HepG2 (cell line): ENCODE data around the gene MCEE. TPM values are rescaled to one million over a fixed set of nuclear protein-coding genes. Genes with fewer than 3 reads are reported as not detected.

Experiments used
- ATAC-seq: fragments of 200-7000 bp; cut with Tn5 transposase; 3 replicates; pipeline ENCODE4 v1.9.1; 2020; ENCODE audit warnings: mild to moderate bottlenecking, moderate library complexity
- BruUV-seq: library from RNA; stranded (reverse); fragments of 400-500 nt; replicated peaks from 2 replicates; lab custom pipeline; 2021; lab: Mats Ljungman, UMichigan
- CTCF ChIA-PET: fragments of 300-600 bp; formaldehyde crosslinking; extraction: SDS; loops from one replicate; lab custom pipeline; 2021; ENCODE audit warnings: low total read pairs, inconsistent platforms, low intra/inter-chr PET ratio; lab: Yijun Ruan, JAX
- POLR2A ChIA-PET: fragments of 350-600 bp; sonication (Branson Sonifier 250); formaldehyde crosslinking; loops from one replicate; lab custom pipeline; 2020; ENCODE audit warnings: antibody characterized with exemption, inconsistent platforms; lab: Yijun Ruan, JAX
- DNase-seq: peaks from one replicate; pipeline ENCODE4 v3.0.0-alpha.2; 2015; ENCODE audit warnings: low spot score
- FAIRE-seq: peaks from 3 replicates; lab custom pipeline; 2011; peaks lifted over from hg19 to GRCh38; lab: Jason Lieb, UNC
- H2AFZ ChIP-seq: one replicate; pipeline ENCODE4 v1.6.1; 2011; ENCODE audit warnings: low read length, inconsistent platforms
- H3K27ac ChIP-seq: fragments of 300-600 bp; 3 replicates; pipeline ENCODE4 v1.8.0; 2011; ENCODE audit warnings: mixed run types, mild to moderate bottlenecking, mixed read lengths, low read length, inconsistent platforms; ENCODE audit not compliant: insufficient read depth; ENCODE audit errors: extremely low read length
- H3K27me3 ChIP-seq, 2 experiments: fragments of 200-600 bp in 1 of 2; 2 replicates in 1 of 2; 3 replicates in 1 of 2; pipeline versions ENCODE4 v1.6.0 to v1.8.0; 2011; ENCODE audit warnings: low read length in 2 of 2, mild to moderate bottlenecking in 2 of 2, moderate library complexity in 2 of 2, inconsistent platforms in 1 of 2; ENCODE audit not compliant: insufficient read depth in 2 of 2, control insufficient read depth in 1 of 2
- H3K36me3 ChIP-seq, 2 experiments: fragments of 200-600 bp in 1 of 2; replicated peaks in 1 of 2; 2 replicates in 1 of 2; 3 replicates in 1 of 2; pipeline versions ENCODE4 v1.5.1 to v1.8.0; 2011; ENCODE audit warnings: low read length in 2 of 2, inconsistent platforms in 1 of 2; ENCODE audit not compliant: insufficient read depth in 2 of 2, control insufficient read depth in 1 of 2
- H3K4me1 ChIP-seq: 2 replicates; pipeline ENCODE4 v1.5.1; 2012; ENCODE audit warnings: low read length, inconsistent platforms; ENCODE audit not compliant: insufficient read depth
- H3K4me2 ChIP-seq: 2 replicates; pipeline ENCODE4 v1.6.0; 2011; ENCODE audit warnings: low read depth, low read length, inconsistent platforms
- H3K4me3 ChIP-seq, 3 experiments: fragments of 200-600 bp in 1 of 3; sonication (generic), shearing (Covaris generic) in 1 of 3; replicated peaks in 1 of 3; 2 replicates each; pipeline ENCODE4 v1.5.1; 2011 to 2016; ENCODE audit warnings: low read length in 3 of 3, inconsistent platforms in 2 of 3, low read depth in 2 of 3, mild to moderate bottlenecking in 2 of 3, control low read depth in 1 of 3, mixed read lengths in 1 of 3; ENCODE audit not compliant: insufficient read depth in 1 of 3
- H3K79me2 ChIP-seq: one replicate; pipeline ENCODE4 v1.6.1; 2011; ENCODE audit warnings: low read length, inconsistent platforms; ENCODE audit not compliant: insufficient read depth
- H3K9ac ChIP-seq: 2 replicates; pipeline ENCODE4 v1.6.0; 2011; ENCODE audit warnings: mild to moderate bottlenecking, low read depth, low read length, inconsistent platforms; ENCODE audit not compliant: insufficient read depth
- H3K9me3 ChIP-seq: 2 replicates; pipeline ENCODE4 v1.5.1; 2012; ENCODE audit warnings: mild to moderate bottlenecking, low read length
- H4K20me1 ChIP-seq: 2 replicates; pipeline ENCODE4 v1.6.0; 2011; ENCODE audit warnings: inconsistent platforms, mild to moderate bottlenecking, low read length, moderate library complexity; ENCODE audit not compliant: insufficient read depth
- CSRNP2 ChIP-seq: sonication (generic); formaldehyde crosslinking; conservative IDR thresholded peaks from 2 replicates; pipeline ENCODE4 v1.8.0; 2022; ENCODE audit warnings: low read depth, missing genetic modification reagents
- SOX13 ChIP-seq, 3 experiments: fragments of 450-650 bp in 1 of 3; sonication (generic) in 1 of 3; formaldehyde crosslinking in 1 of 3; IDR thresholded peaks in 2 of 3; conservative IDR thresholded peaks in 1 of 3; 2 replicates each; pipeline versions ENCODE4 v1.5.0 to v1.6.1; 2016 to 2020; ENCODE audit warnings: antibody characterized with exemption in 1 of 3, mild to moderate bottlenecking in 1 of 3, missing compliant biosample characterization in 1 of 3, missing genetic modification reagents in 1 of 3, moderate library complexity in 1 of 3
- SOX5 ChIP-seq: IDR thresholded peaks from 2 replicates; pipeline ENCODE4 v1.6.1; 2016; ENCODE audit warnings: borderline replicate concordance
- ZBTB38 ChIP-seq: sonication (generic); formaldehyde crosslinking; IDR thresholded peaks from 2 replicates; pipeline ENCODE4 v1.5.1; 2020; ENCODE audit warnings: mild to moderate bottlenecking, missing genetic modification reagents
- ZBTB39 ChIP-seq: sonication (generic); formaldehyde crosslinking; IDR thresholded peaks from 2 replicates; pipeline ENCODE4 v1.5.0; 2020; ENCODE audit warnings: missing genetic modification reagents
- ZBTB8A ChIP-seq: sonication (generic); formaldehyde crosslinking; IDR thresholded peaks from 2 replicates; pipeline ENCODE4 v1.4.0; 2020; ENCODE audit warnings: mild to moderate bottlenecking, low read depth, missing genetic modification reagents, borderline replicate concordance
- ZNF160 ChIP-seq: sonication (generic); formaldehyde crosslinking; IDR thresholded peaks from 2 replicates; pipeline ENCODE4 v1.8.0; 2022; ENCODE audit warnings: mild to moderate bottlenecking, inconsistent platforms, missing genetic modification reagents
- ZNF280D ChIP-seq: sonication (generic); formaldehyde crosslinking; IDR thresholded peaks from 2 replicates; pipeline ENCODE4 v1.5.1; 2020; ENCODE audit warnings: mild to moderate bottlenecking, missing genetic modification reagents
- ZNF326 ChIP-seq: sonication (generic); formaldehyde crosslinking; IDR thresholded peaks from 2 replicates; pipeline ENCODE4 v1.4.0; 2020; ENCODE audit warnings: missing genetic modification reagents, borderline replicate concordance
- ZNF335 ChIP-seq: sonication (generic); formaldehyde crosslinking; IDR thresholded peaks from 2 replicates; pipeline ENCODE4 v1.4.0; 2020; ENCODE audit warnings: missing genetic modification reagents
- ZNF513 ChIP-seq: sonication (generic); formaldehyde crosslinking; conservative IDR thresholded peaks from 2 replicates; pipeline ENCODE4 v1.5.0; 2020; ENCODE audit warnings: missing genetic modification reagents
- ZNF576 ChIP-seq: sonication (generic); formaldehyde crosslinking; IDR thresholded peaks from 2 replicates; pipeline ENCODE4 v1.4.0; 2020; ENCODE audit warnings: mild to moderate bottlenecking, missing genetic modification reagents
- in situ Hi-C: cut with HindIII; loops from 2 replicates; pipeline ENCODE4 v1.10.0; 2017; ENCODE audit warnings: low pct_unique_long_range_greater_than_20kb; ENCODE audit not compliant: extremely low pct_ligation_motif_present
- intact Hi-C: fragments of 100-400 bp; cut with micrococcal nuclease; formaldehyde crosslinking; loops from one replicate; pipeline ENCODE4 v1.10.0; 2022; ENCODE audit not compliant: unreplicated experiment
- polyA plus RNA-seq, 8 experiments: library from polyadenylated mRNA; depleted of rRNA in 3 of 8; stranded (reverse) in 7 of 8; unstranded in 1 of 8; fragments of >200 nt; fragmentation: Illumina TruSeq in 4 of 8; extraction: Trizol in 4 of 8; gene quantifications; 2 replicates each; pipeline versions ENCODE4 v1.2.1 to v1.2.3, GENCODE V29; 2011 to 2016; ENCODE audit warnings: low read depth in 4 of 8, missing spikeins in 1 of 8, mixed read lengths in 1 of 8; ENCODE audit not compliant: insufficient read depth in 1 of 8
- total RNA-seq, 5 experiments: library from RNA; depleted of rRNA; stranded (reverse); fragments of >200 nt; fragmentation: Illumina TruSeq; extraction: Trizol; gene quantifications; 2 replicates each; pipeline ENCODE4 v1.2.3, GENCODE V29; 2016; ENCODE audit warnings: low read depth in 1 of 5

Gene MCEE
- total and polyA plus RNA-seq, 2 of the 13 experiments (the other 11 are each of a cell fraction or from before 2014, with no cell fraction given), result 32.0 to 66.9 TPM

GRCh38 chr2:71120195-71120594 lies 9.8 kb downstream of the MCEE start (continued):
- TF ChIP-seq SOX13 (IDR thresholded peaks at IDR 0.05), result no peak
- TF ChIP-seq SOX13 (CRISPR knock-in tag; conservative IDR thresholded peaks at IDR 0.05 in 1 of 2, IDR thresholded peaks at IDR 0.05 in 1 of 2), result no peak
- no peak for TF ChIP-seq ZNF326 (CRISPR knock-in tag)

GRCh38 chr2:71117063-71117462 lies 13.0 kb downstream of the MCEE start:
- no peak overlapping the region for H3K4me2 ChIP-seq
- ATAC-seq (no peak), DNase-seq (no peak), FAIRE-seq (no peak)
- intact Hi-C loops, result no loop called here
- no peak overlapping the region for H3K27ac ChIP-seq
- no peak overlapping the region for H3K4me3 ChIP-seq
- no TSS peak for BruUV-seq
- H3K27me3 ChIP-seq, result no peaks in the 10 kb centered on the region
- no peak overlapping the region for H3K9ac ChIP-seq
- in situ Hi-C loops, result no loop called here
- H3K9me3 ChIP-seq, result no peaks in the 10 kb centered on the region
- H3K4me1 ChIP-seq, result peaks cover 16% of the 10 kb centered on the region
- no peak overlapping the region for H2AFZ ChIP-seq
- ChIA-PET POLR2A (interaction anchor here (1.0 to 1.8 kb wide), 2 partner anchors 13 to 49 kb away, joined by 3 to 9 read pairs; partner anchors contain the start of genes MCEE, MPHOSPH10 and NAGK), CTCF (no interaction called here)
- peaks cover 30 to 67% of the 10 kb centered on the region in 2 experiments for H3K36me3 ChIP-seq
- H4K20me1 ChIP-seq, result peaks cover 4% of the 10 kb centered on the region; the same call in 1 of the 2 replicates
- peaks cover 12% of the 10 kb centered on the region for H3K79me2 ChIP-seq
- TF ChIP-seq ZNF280D (CRISPR knock-in tag) (no peak), ZBTB39 (no peak), ZNF576 (CRISPR knock-in tag) (no peak), ZBTB38 (CRISPR knock-in tag) (no peak), CSRNP2 (CRISPR knock-in tag) (no peak), ZNF335 (CRISPR knock-in tag) (no peak), ZNF160 (CRISPR knock-in tag) (no peak), SOX5 (CRISPR knock-in tag) (no peak), ZBTB8A (no peak), ZNF513 (CRISPR knock-in tag) (no peak)
